NCI-H2196 (cell line): Measurements from ENCODE around the gene RXFP1.

Experiments used
- DNase-seq: peaks from one replicate; lab custom pipeline; 2025; ENCODE audit not compliant: unreplicated experiment; lab: John Stamatoyannopoulos, UW

Gene RXFP1

DNA sequence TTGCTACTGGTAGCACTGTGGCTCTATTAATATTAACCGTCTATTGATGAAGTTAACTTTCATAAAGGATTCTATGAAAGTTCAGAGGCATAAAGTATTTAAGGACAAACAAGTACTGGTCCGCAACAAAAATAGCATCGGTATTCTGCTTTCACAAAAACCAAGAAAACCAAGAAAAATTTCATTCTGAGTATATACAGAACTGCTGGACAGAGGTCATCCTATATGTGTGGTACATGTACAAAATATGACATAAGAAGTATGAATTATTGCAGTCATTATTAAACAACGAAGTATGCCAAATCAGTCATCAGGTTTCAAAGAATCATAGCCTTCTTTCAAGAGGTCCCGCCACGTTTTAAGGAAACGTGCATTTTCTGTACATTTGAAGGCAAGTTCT is 147.6 kb downstream of the RXFP1 start:
- DNase-seq, result no peak

DNA sequence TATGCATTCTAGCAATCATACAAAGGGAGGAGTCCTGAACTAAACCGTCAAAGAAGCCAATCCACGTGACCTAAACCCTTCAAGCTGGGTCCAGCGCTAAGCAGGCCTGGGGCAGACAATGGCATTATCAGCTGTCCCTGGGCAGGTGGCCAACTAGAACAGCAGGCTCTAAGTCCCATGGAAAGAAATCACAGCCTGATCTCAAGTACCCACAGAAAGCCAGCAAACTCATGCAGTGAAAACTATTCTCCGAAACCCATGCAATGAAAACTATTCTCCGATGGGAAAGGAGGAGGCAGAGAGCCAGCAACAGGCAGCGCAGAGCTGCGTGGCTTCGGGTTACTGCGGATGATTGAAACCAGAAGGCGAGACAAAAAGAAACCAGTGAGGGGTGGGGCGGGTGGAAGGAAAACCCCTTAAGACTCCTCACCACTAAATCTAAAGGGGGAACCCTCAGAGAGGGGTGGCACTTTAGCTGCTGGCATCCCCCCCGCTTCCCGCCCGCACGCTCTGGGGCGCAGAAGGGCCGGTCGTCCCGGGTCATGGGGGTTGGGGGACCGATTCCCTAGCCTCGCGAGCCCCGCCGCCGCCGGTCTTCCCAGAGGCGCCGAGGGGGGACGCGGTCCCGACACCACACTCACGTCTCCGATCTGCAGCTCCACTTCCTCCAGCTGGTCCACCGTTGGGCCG is 149.4 kb downstream of the RXFP1 start:
- DNase-seq, result peak; percentile 57

- DNase-seq, result no peak
These were observed 149.9 kb downstream of the RXFP1 start, which contains the start of gene C4orf46 for GRCh38 chr4:158671665-158671914. Gene C4orf46 (minus strand): TSS chr4:158671887. CDS start chr4:158671801, 86 bp downstream.

DNA sequence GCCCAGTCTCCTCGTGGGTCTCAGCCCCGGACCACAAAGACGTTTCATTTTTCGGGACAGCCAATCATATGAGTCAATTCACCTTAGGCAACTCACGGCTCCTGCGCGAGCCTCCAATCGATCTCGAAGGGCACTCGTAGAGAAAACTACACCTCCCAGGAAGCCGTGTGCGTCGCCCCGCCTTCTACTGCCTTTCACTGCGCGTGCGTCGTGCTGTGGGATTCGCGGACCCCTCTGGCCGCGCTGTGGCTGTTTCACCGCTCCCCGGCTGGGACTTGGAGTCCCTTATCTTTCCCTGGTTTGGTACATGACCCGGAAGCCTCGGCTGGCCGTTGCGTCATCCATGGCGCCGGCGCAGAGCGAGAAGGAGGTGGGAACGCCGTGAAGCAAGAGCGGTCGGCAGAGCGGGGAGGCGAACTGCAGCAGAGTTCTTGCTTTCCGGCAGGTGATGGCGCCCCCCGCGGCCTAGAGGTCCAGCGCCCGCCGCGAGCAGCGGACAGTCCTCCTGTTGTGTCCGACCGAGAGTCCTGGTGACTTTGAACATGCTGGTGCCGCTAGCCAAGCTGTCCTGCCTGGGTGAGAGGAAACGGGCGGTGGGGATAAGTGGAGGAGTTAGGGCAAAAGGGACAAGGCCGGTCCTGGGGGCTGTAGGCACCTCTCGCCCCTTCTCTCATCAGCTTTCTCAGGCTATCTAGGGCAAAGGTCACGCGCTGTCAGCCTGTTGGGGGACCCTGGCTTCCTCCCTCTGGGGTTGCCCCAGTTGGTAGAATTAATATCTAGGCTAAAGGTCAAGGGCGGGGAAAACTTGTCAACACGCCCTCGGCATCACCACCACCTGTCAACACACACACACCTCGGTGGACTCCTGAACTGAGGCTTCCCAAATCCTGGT is 150.5 kb downstream of the RXFP1 start, which contains the start of gene ETFDH:
ETFDH (plus strand) TSS at position 382 of the 892 bp plus-strand sequence; CDS start at position 543, 161 bp downstream.
- peak; percentile 93 for DNase-seq

- DNase-seq, result no peak
These were observed 152.0 kb downstream of the RXFP1 start for GRCh38 chr4:158673633-158674032.

DNA sequence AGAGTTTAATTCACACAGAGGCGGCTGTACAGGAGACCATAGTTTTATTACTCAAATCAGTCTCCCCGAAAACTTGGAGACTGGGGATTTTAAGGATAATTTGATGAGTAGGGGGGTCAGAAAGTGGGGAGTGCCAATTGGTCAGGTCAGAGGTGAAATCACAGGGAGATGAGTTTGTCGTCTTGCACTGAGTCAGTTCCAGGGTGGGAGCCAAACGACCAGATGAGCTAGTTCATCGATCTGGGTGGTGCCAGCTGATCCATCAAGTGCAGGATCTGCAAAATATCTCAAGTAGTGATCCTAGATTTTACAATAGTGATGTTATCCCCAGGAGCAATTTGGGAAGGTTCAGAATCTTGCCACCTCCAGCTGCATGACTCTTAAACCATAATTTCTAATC is 154.4 kb downstream of the RXFP1 start:
- DNase-seq, result no peak

DNA sequence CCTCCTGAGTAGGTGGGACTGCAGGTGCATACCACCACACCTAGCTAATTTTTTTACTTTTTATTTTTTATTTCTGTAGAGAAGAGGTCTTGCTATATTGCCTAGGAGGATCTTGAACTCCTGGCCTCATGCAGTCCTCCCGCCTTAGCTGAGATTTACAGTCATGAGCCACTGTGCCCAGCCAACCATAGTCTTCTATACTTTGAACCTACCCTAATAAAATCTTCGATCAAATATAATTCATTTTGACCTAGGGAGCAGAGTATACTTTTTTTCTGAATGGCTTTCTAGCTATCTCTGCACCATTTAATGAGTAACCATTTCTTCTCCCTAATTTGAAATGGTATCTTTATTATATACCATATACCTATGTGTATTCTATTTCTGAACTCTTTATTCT is 157.1 kb downstream of the RXFP1 start:
- DNase-seq, result no peak

DNA sequence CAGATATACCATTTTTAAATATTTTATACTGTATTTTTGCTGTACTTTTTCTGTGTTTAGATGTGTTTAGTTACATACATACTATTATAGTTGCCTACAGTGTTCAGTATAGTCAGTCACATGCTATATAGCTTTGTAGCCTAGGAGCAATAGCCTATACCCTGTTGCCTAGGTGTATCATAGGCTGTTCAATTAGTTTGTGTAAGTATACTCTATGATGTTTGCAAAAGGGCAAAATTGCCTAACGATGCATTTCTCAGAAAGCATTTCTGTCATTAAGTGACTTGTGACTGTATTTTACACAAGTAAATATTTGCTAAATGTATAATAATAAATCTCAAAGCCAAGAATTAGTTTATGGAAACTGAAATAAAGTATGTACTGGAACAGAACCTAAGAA is 159.9 kb downstream of the RXFP1 start:
- DNase-seq, result no peak

GRCh38 chr4:158682066-158682465 is 160.4 kb downstream of the RXFP1 start:
- no peak for DNase-seq

DNA sequence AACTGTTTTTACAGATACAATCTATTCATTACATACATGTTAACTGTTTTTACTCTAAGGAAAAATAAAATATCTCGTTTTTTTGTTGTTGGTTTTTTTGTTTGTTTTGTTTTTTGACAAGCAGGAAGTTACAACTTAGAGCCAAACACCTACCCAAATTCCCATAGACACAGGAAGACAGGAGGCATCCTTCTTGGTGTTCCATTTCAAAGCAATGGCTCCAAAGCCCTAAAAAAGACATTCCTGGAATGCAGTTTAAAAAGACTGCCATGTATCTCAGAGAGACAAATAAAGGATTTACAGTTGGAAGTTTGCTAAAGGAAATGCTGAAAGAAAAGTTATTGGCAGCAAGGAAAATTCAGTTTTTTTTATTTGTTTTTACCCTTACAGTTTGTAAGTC is 167.1 kb downstream of the RXFP1 start:
- no peak for DNase-seq
